Heart left ventricle (tissue), 16 donors: ENCODE measurements around the gene ANAPC15. TPM values are rescaled to one million over a fixed set of nuclear protein-coding genes. Genes with fewer than 3 reads are reported as not detected.

Source experiments
- ATAC-seq, 4 donors: fragments of 200-7000 bp; cut with Tn5 transposase; one replicate each; pipeline ENCODE4 v1.9.1; 2020 to 2022; ENCODE audit warnings: moderate library complexity in 4 of 4, mild to moderate bottlenecking in 3 of 4, moderate number of reproducible peaks in 1 of 4
- DNase-seq, 5 donors: peaks; one replicate each; pipeline ENCODE4 v3.0.0-alpha.2; 2020
- H3K27ac ChIP-seq, 12 donors: fragments of 200-600 bp; sonication (generic) in 4 of 12; one replicate each; pipeline versions ENCODE4 v1.5.0 to v1.8.0; 2016 to 2022; ENCODE audit warnings: mild to moderate bottlenecking in 2 of 12
- H3K27me3 ChIP-seq, 9 donors: fragments of 200-600 bp; sonication (generic) in 2 of 9; one replicate each; pipeline versions ENCODE4 v1.5.1 to v1.8.0; 2016 to 2022; ENCODE audit warnings: mild to moderate bottlenecking in 3 of 9
- H3K36me3 ChIP-seq, 9 donors: fragments of 200-600 bp; sonication (generic) in 2 of 9; one replicate each; pipeline versions ENCODE4 v1.5.0 to v1.8.0; 2018 to 2022; ENCODE audit warnings: mild to moderate bottlenecking in 2 of 9
- H3K4me1 ChIP-seq, 12 donors: fragments of 200-600 bp; sonication (generic) in 4 of 12; one replicate each; pipeline versions ENCODE4 v1.5.0 to v1.8.0; 2016 to 2022; ENCODE audit warnings: mild to moderate bottlenecking in 3 of 12
- H3K4me3 ChIP-seq, 12 donors: fragments of 200-600 bp; sonication (generic) in 4 of 12; one replicate each; pipeline versions ENCODE4 v1.5.0 to v1.8.0; 2017 to 2022; ENCODE audit warnings: mild to moderate bottlenecking in 9 of 12, moderate library complexity in 4 of 12
- H3K9me3 ChIP-seq, 12 donors: fragments of 200-600 bp; sonication (generic) in 4 of 12; one replicate each; pipeline versions ENCODE4 v1.5.0 to v1.8.0; 2016 to 2022; ENCODE audit warnings: mild to moderate bottlenecking in 1 of 12
- CTCF ChIP-seq, 12 donors: fragments of 200-600 bp; sonication (generic) in 4 of 12; IDR thresholded peaks; one replicate each; pipeline versions ENCODE4 v1.5.0 to v1.8.0; 2018 to 2022; ENCODE audit warnings: antibody characterized with exemption in 12 of 12, mild to moderate bottlenecking in 5 of 12
- POLR2A ChIP-seq, 2 donors: fragments of 450-650 bp; IDR thresholded peaks; one replicate each; pipeline ENCODE4 v1.6.1; 2017; ENCODE audit warnings: antibody characterized with exemption in 2 of 2, mild to moderate bottlenecking in 2 of 2, moderate library complexity in 2 of 2
- WGBS, 4 donors: extraction: QIAGEN DNeasy Blood & Tissue Kit in 2 of 4; methylation state at CpG; one replicate each; pipeline versions ENCODE4 v1.1.5 to v1.1.7; 2013 to 2018; 5-methylcytosine and 5-hydroxymethylcytosine counted together
- intact Hi-C, 10 donors: fragments of 100-400 bp; cut with DNase I; formaldehyde crosslinking; loops; one replicate each; pipeline versions ENCODE4 v1.11.1 to v1.14.2; 2022
- polyA plus RNA-seq, 2 donors: library from polyadenylated mRNA; stranded (reverse); fragments of 200-250 nt; gene quantifications; one replicate each; pipeline ENCODE4 v1.2.3, GENCODE V29; 2013
- total RNA-seq, 9 donors: library from RNA; depleted of rRNA in 2 of 9; stranded (reverse); fragments of >200 nt in 2 of 9; fragmentation: NEBNext Ultra II Directional in 3 of 9; extraction: Animal tissue kit (Norgen Biotek cat#: 25700) in 3 of 9; gene quantifications; one replicate each; pipeline versions ENCODE4 v1.1.0 to v1.2.4, GENCODE V29; 2016 to 2023
- donor health status: ischemic (EF 13 %, LVEDD 7.1; RV severe dilation, severe dysfunction).
- donor health status: healthy with polysubstance abuse.
- donor health status: DM: no; HTN: yes; CAD: no.
- donor health status: DM: no; HTN: no; CAD: no.
- donor health status: ischemic (EF 25% LVEDD 6.9; RV normal size, moderate dysfunction).
- donor health status: ischemic (EF 25% LVEDD 5.7; RV mildly dilated, moderate dysfunction).
- donor health status: healthy.
- donor health status: DM: yes; HTN: yes; CAD: no.
- donor health status: ischemic (EF 35%, LVEDD 5.7; RV mildly dilated, moderate dysfunction).
- donor health status: nonischemic (EF 11% LVEDD 7.7; RV severe dilation, severe dysfunction).
- donor health status: DM: yes; HTN: yes; CAD: no.
- donor health status: PGD.
- donor health status: ischemic (EF 29% LVEDD 5.4; RV normal size, mild dysfunction).
- donor health status: nonischemic (EF 23%, LVEDD 6.1; RV moderate dilation, normal function).

The ANAPC15 gene
- total and polyA plus RNA-seq, 11 donors = 35.6 to 82.7 (median 40.1) TPM

- no peak for TF ChIP-seq POLR2A (IDR thresholded peaks at IDR 0.05)
- TF ChIP-seq CTCF (IDR thresholded peaks at IDR 0.05) = no peak
- intact Hi-C loops = loop anchor here in 3 of 10 donors (2.0 to 5.0 kb wide), 2 partner anchors 36 to 38 kb away; no protein-coding TSS in a partner anchor
- peak overlapping the region in 3 of 12 donors; percentile 40 to 93 (median 86) for H3K27ac ChIP-seq
These were observed 34.0 kb downstream of the ANAPC15 start for GRCh38 chr11:72078477-72078876.

GRCh38 chr11:72075756-72076155 is 36.7 kb downstream of the ANAPC15 start:
- Histone ChIP-seq H3K9me3 (no peaks in the 10 kb centered on the region), H3K36me3 (peaks cover 0 to 3% (median 0%) of the 10 kb centered on the region in 9 donors), H3K27me3 (no peaks in the 10 kb centered on the region), H3K4me3 (no peak overlapping the region), H3K4me1 (peaks cover 0 to 52% (median 11%) of the 10 kb centered on the region in 12 donors), H3K27ac (no peak overlapping the region)
- 80 to 95% (median 92%) methylated on average over 4 of the region's 4 CpGs for WGBS, 4 donors
- DNase-seq = no peak
- no peak for ATAC-seq
- intact Hi-C loops = loop anchor here in 2 of 10 donors (5.0 kb wide), 1 partner anchor 33 kb away; no protein-coding TSS in a partner anchor
- TF ChIP-seq POLR2A (IDR thresholded peaks at IDR 0.05) (no peak), CTCF (IDR thresholded peaks at IDR 0.05) (no peak)

More at GRCh38 chr11:72078477-72078876, 34.0 kb downstream of the ANAPC15 start:
- Histone ChIP-seq H3K27me3 (no peaks in the 10 kb centered on the region), H3K9me3 (no peaks in the 10 kb centered on the region), H3K36me3 (peaks cover 0 to 3% (median 0%) of the 10 kb centered on the region in 9 donors), H3K4me1 (peaks cover 0 to 51% (median 16%) of the 10 kb centered on the region in 12 donors), H3K4me3 (peak overlapping the region in 1 of 12 donors; percentile 94)
- ATAC-seq (no peak), DNase-seq (no peak)
- 81 to 86% (median 84%) methylated on average over 6 of the region's 6 CpGs for WGBS, 4 donors

GRCh38 chr11:72075109-72075508 is 37.4 kb downstream of the ANAPC15 start:
- TF ChIP-seq CTCF (IDR thresholded peaks at IDR 0.05) = peak in 1 of 12 donors; percentile 18
- TF ChIP-seq POLR2A (IDR thresholded peaks at IDR 0.05) = no peak
- intact Hi-C loops = loop anchor here in 2 of 10 donors (5.0 kb wide), 1 partner anchor 33 kb away; no protein-coding TSS in a partner anchor
- H3K4me3 ChIP-seq = peak overlapping the region in 1 of 12 donors; percentile 16
- 94 to 100% (median 95%) methylated on average over 1 of the region's 1 CpG for WGBS, 4 donors
- H3K4me1 ChIP-seq = peaks cover 4 to 59% (median 17%) of the 10 kb centered on the region in 12 donors
- no peaks in the 10 kb centered on the region for H3K9me3 ChIP-seq
- peak overlapping the region in 1 of 12 donors; percentile 70 for H3K27ac ChIP-seq
- no peaks in the 10 kb centered on the region for H3K27me3 ChIP-seq
- DNase-seq (no peak), ATAC-seq (no peak)
- H3K36me3 ChIP-seq = peaks cover 0 to 3% (median 0%) of the 10 kb centered on the region in 9 donors

GRCh38 chr11:72072348-72072747 is 40.1 kb downstream of the ANAPC15 start:
- H3K27ac ChIP-seq = peak overlapping the region in 2 of 12 donors; percentile 8 to 23
- peaks cover 0 to 7% (median 3%) of the 10 kb centered on the region in 9 donors for H3K36me3 ChIP-seq
- H3K4me1 ChIP-seq = peaks cover 7 to 69% (median 25%) of the 10 kb centered on the region in 12 donors
- H3K4me3 ChIP-seq = no peak overlapping the region
- WGBS, 4 donors = 66 to 76% (median 72%) methylated on average over 3 of the region's 3 CpGs
- no peaks in the 10 kb centered on the region for H3K9me3 ChIP-seq
- H3K27me3 ChIP-seq = no peaks in the 10 kb centered on the region
- DNase-seq (no peak), ATAC-seq (no peak)
- intact Hi-C loops = no loop called here
- TF ChIP-seq POLR2A (IDR thresholded peaks at IDR 0.05) (no peak), CTCF (IDR thresholded peaks at IDR 0.05) (no peak)
